Fibroblast of skin of left biceps (primary cell): ENCODE measurements around the gene MARCHF10.
"Not testable (repeated sequence)": the region's sequence is repeated elsewhere in the genome, so short reads cannot be mapped to it uniquely, and the experiment has no call there.

Experiments
- DNase-seq, 2 experiments: peaks; one replicate each; pipeline ENCODE4 v3.0.0-alpha.2; 2013; ENCODE audit warnings: low read depth in 2 of 2

MARCHF10 gene

DNA sequence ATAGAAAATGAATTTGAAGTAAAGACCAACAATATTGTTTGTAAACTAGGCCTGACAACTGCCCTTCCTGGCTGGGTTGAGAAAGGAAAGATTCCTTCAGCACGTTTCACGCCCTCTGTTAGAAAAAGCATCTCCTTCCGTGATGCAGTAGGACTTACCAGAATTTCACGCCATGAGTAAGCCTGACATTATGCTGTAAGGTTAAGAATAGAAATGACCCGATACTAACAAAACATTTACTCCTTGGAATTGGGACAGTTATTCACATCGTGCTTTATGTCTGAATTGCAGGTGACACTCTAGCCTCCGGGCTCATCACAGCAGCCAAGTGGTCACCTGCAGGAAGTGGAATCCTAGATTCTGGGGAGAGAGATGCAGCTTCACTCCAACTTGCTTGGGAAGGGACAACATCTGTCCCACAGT lies 17.5 kb downstream of the MARCHF10 start:
- no peak for DNase-seq

DNA sequence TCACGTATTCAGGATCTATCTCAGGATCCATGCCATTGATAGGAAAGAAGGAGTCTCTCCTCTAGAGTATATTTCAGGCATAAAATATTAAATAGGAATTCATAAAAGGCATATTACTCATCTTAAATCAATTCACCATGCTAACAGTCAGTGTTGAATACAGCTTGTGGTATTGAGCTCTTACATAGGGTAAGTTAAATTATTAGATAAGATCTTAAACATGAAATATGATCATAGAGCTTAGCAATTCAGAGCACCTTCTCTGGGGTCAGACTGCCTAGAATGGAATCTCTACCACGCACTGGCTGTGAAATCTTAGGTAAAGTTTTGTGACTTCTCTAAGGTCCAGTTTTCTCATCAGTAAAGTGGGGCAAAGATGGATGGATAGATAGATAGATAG lies 20.7 kb downstream of the MARCHF10 start:
- DNase-seq = no peak

DNA sequence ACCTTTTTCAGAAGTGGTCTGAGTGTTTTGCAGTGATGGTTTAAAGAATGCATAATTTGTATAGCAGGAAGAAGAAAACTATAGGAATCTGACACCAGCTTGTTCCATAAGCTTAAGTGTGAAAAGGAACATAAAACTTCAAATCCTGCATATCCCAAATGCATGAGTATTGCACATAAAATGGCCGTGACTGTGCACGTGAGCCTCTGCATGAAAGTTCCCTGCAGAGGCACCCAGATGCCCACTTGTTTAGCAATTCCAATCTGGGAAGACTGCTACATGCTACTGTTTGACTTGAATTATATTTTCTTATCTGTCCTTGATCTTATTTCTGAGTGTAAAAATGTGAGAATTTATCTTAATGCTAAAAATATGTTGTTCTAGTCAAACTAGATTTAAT lies 21.5 kb downstream of the MARCHF10 start:
- DNase-seq = no peak

DNA sequence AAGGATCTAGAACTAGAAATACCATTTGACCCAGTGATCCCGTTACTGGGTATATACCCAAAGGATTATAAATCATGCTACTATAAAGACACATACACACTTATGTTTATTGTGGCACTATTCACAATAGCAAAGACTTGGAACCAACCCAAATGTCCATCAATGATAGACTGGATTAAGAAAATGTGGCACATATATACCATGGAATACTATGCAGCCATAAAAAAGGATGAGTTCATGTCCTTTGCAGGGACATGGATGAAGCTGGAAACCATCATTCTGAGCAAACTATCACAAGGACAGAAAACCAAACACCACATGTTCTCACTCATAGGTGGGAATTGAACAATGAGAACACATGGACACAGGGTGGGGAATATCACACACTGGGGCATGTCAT lies 22.1 kb downstream of the MARCHF10 start:
- DNase-seq = not testable (repeated sequence)

DNA sequence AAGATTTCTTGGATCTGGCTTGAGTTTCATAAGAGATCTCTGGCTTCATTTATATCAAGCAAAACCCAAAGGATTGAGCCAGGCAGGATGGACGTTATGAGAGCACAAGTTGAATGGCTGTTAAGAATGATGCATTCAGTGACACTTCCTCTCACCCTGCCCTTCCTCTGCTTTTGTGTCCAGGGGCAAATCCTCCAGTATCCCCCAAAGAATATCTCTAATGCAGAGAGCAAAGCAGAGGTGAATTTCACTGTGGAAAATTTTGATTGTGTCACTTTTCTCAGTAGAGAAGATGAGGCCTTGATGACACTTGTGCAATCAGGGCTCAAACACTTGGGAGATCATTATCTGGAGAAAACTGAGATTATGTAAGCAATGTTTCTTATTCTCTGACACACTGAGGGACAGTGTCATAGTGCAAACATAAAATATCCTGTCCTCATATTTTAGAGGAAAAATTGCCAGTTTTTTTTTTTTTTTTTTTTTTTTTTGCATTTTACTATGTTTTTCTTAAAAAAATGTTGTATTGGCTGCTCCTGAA lies 25.3 kb downstream of the MARCHF10 start:
- DNase-seq = no peak

DNA sequence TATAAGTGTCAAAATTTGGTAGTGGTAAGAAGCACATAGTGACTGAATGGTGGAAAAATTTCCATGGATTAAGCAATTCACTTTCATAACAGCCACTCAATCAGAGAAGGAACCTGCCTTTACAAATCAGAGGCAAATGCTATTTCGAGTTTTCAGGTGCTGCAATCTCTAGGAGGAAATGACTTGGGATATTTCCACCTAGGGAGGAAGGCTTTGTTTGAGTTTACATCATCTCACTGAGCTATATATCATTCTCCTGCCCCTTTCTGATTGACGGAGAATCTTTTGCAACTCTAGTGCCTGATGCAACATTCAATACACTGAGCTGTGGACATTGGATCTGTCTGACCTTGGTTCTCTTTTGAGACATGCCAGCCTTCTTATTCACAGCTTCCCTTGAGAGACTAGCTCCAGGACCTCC lies 26.3 kb downstream of the MARCHF10 start:
- DNase-seq = no peak

DNA sequence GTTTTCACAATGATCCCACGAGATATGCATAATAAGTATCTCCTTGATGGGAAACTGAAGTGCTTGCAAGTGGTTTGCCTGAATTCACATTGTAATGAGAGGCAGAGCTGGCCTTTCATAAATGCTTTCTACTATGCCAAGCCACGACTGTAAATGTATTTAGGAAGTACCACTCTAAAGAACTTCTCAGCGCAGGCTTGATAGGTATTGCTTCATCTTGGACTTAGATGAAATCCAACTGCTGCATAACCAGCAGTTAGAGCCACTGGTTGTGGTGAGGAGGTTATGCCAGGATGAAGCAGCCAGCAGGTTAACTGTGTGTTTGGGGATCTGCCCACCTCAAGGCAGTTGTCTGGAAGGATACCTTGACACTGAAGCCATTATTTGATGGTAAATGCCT lies 26.8 kb downstream of the MARCHF10 start:
- no peak for DNase-seq

DNA sequence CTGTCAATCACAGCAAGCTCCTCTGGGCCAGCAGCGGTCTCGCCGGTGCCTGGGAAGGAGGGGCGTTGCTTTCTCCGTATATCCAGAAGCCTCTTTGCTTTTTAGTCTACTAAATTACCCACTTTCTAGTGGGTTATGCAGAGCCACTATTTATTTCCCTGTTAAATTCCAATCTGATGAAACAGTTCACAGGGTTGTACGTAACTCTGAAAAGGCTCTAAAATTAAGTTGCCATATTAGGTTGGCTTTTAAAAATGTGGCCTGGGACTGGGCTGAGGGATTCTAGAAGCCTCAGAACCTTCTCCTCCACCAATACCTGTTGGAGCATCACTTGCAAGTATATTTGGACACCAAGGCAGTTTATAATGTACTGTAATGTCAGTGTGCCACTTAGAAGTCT lies 27.2 kb downstream of the MARCHF10 start:
- no peak for DNase-seq

DNA sequence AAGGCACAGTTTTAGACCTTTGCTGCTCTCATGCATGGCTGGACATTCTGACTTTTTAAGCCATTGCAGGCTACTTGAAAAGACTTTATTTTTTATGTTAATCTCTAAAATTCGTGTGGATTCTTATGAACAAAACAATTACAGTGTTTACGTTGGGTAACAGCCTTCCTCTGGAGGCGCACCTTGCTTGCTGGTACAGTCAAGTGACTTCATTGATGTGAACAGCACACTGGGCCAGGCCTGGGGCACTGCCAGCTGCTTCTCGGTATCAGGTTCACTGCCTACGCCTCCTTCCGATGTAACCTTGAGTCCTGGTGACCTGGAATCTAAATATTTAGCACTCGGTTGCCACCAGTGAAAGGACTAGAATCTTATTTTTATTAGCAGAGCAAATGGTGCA lies 27.8 kb downstream of the MARCHF10 start:
- DNase-seq = no peak

DNA sequence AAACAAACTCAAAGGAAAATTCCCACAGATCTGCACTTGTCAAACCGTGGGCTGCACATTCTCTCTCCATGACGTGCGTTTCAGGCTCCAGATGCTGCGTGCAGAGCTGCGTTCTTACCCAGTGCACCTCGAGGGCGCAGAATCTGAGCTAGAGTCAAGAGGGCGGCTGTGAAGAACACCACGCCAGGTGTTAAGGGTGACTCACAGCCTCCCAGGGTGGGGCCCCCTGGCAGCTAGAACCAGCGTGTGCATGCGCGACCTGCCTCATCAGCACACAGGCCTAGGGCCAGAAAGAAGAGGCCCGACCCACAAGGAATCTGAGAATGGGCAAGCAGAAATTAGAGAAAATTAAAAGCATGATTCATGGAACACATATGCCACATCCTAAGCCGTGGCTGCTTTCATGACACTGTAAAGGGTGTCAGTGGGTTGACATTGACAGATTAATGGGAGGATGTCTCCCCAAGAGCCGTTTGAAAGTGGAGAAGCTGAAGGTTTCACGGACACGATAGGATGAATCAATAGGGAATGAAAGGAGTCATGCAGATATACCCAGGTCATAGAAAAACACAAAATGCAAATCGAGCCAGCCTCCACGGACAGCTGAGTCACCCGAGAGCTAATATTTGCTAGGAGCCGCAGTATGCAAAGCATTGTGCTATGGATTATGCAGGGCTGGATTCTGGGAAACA lies 29.0 kb downstream of the MARCHF10 start:
- peak; percentile 80 to 85 for DNase-seq

DNA sequence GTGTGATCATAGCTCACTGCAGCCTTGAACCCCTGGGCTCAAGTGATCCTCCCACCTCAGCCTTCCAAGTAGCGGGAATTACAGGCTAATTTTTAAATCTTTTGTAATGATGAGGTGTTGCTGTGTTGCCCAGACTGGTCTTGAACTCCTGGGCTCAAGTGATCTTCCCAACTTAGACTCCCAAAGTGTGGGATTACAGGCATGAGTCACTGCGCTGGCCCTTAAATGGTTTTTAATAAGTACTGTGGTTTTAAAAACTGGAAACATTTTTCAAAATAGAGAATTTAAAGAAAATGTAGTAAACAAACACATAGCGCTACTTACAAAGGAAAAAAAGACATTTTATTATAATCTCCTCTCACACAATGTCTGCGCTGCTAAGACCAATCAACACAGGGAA lies 32.2 kb downstream of the MARCHF10 start:
- DNase-seq = no peak

DNA sequence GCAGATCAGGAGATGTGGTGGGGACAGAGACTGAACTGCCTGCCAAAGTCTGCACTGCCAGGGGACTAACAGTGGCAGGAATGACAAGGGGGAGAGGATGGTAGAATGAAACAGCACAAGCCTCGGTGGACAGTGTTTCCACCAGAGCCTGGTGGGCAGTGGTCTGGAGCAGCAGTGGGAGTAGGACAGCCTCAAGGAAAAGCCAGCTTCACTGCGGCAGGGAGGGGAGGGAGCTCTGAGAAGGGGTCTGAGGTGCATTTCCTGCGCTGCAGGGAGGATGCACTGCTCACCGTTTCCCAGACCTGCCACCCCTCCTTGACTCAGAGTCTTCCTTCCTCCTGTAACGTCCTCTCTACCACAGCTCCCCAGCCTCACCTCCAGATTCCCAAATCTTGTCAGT lies 33.8 kb downstream of the MARCHF10 start:
- no peak for DNase-seq

DNA sequence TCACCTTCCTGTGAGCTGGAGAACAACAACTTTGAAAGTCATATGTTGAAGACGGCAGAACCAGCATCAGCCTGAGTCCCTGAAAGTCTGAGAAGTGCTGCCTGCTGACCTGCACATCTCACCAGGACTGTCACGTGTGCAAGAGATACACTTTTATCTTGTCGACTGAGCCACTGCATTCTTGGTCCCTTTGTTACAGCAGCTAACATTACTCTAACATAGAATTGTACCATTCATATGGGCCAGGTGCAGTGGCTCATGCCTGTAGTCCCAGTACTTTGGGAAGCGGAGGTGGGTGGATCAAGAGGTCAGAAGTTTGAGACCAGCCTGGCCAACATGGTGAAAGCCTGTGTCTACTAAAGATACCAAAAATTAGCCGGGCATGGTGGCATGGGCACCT lies 40.1 kb downstream of the MARCHF10 start:
- no peak for DNase-seq

DNA sequence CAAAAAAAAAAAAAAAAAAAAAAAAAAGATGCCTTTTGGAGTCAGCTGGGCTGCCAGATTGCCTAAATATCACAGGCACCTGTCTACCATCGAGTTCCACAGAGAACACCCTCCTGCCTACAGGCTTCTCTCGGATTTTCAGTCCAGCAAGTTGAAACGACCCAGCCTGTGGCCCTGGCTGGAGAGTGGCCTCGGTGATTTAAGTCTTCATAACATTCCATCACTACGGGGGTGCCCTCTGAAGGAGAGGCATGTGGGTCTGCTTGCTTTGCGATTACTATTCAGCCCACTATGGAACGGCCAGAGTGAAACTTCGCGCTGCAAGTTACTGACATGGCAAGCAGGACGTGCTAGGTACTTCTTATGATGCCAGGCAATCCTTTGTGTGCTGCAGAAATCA lies 42.8 kb downstream of the MARCHF10 start:
- no peak for DNase-seq

DNA sequence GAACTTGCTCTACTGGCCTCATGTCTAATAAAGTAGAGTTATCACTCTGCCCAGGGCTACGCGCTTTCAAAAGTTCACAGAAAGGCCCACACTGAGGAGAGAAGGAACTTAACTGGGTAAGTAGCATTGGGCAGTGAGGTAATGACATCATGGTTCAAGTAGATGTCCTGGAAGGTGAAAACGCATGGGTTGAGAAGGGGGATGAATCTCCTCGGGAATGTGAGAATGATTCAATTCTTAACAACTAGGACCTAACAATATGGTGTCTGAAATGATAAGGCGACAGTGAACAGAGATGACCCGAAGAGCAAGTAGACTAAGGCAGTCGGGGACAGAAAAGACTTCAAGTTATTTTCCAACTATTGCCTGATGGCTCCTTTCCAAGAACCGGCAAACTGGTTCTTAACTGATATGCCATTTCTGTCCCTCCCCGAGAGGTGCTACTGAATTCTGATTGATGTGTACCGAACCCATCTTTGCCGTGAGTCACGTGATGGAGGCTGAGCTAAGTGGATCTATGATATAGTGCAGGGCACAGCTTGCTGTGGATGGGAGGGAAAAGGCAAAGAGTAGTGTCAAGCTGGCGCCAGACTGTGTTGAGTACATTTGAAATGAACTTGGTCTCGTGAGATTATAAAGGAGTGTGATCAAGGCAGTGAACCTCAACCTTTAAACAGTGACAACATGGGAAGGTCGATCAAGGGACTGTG lies 44.1 kb downstream of the MARCHF10 start:
- no peak for DNase-seq

DNA sequence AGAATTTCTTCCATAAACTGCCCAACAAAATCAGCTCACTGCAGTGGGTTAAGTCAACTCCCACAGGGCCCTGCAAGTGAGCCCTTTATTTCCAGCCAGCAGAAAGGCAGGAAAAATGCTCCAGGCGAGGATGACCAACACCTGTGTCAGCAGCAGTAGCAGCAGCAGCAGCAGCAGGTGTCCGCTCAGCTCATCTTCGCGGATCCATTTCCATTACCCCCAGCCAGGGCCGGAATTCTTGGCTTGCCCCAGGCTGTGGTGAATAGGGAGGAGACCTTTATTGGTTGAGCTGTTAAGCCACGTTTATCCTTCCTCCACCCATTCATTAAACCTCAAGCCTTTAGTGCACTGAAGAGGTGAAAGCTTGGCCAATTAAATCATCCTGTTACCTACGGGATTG lies 46.2 kb downstream of the MARCHF10 start:
- DNase-seq = no peak

DNA sequence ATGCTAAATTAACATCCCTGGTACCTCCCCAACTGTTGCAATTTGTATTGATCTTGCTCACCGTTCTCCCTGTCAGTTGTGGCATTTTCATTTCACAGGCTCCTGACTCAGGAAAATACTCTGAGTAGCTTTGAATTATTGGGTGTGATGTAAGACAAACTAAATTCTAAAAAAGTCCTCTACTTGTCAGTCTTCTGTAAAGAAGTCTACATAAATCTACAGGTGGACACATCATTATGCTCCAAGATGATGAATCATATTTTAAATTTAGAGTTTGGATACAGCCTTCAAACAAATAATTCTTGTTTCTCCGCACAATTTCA lies 47.2 kb downstream of the MARCHF10 start:
- no peak for DNase-seq

DNA sequence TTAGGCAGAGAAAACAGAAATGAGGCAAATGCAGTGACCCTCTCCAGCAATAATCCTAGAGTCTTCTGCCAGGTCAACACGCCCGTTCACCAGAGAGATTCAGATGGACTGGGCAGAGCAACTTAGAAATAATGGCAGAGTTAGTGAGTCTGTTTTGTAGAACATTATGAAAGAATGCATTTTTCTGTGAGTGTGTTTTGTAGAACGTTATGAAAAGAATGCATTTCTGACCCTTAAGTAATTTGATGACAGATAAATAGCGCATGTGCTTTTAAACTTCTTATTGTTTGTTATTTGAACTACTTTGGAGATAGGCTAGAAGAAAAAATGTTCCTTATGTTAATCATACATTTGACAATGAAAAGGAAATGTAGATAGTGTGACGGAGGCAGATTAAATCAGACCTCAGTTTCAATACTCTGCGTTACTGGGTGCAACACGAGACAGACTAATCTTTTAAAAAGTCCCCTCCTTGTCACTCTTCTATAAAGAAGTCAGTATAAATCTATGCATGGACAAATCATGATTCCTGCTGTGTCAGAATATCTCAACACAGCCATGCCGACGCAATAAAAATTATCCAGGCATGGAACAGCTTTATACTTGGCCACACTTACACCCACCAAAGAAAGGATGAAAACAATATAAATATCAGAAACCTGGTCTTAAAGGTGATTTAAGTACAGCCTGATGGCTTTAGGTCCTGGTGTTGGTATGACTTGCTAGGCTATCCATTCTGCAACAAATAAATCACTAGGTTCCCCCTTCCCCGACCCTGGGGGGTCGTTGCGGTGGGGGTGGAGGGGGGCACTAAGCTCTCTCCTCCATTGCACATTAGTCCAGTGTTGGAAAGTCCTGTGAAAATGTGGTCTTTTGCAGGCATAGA lies 47.8 kb downstream of the MARCHF10 start:
- DNase-seq = peak in 1 of 2 experiments; percentile 21

DNA sequence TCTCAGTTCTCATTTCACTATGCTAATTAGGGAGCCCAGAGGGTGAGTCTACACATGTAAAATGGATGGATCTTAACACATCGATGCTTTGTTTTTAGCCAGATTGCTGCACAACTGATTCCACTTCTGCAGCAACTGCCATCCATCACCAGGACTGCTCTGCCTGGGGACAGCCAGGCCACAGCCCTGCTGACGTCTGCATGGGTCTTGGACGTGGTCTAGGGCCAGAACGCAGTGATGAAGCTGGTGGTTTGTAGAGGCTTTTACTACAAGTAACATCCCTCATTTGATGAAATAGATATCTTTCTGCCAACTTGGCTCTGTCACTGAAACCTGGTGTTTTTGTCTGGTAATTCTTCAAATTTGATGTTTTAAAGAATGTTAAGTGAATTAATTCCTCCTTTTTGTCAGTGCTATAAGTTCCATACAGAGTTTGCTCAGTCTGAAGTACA lies 50.6 kb downstream of the MARCHF10 start:
- DNase-seq = no peak

DNA sequence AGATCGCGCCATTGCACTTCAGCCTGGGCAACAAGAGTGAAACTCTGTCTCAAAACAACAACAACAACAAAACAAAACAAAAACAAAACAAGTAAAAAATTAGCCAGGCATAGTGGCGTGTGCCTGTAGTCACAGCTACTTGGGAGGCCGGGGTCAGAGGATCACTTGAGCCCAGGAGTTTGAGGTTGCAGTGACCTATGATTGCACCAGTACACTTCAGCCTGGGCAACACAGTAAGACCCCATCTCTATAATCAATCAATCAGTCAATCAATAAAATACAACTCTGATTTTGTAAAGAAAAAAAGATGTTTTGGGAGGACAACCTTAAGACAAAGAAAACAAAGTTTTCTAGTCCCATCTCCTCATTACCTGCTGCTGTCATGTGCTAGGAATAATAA lies 51.9 kb downstream of the MARCHF10 start:
- no peak for DNase-seq

DNA sequence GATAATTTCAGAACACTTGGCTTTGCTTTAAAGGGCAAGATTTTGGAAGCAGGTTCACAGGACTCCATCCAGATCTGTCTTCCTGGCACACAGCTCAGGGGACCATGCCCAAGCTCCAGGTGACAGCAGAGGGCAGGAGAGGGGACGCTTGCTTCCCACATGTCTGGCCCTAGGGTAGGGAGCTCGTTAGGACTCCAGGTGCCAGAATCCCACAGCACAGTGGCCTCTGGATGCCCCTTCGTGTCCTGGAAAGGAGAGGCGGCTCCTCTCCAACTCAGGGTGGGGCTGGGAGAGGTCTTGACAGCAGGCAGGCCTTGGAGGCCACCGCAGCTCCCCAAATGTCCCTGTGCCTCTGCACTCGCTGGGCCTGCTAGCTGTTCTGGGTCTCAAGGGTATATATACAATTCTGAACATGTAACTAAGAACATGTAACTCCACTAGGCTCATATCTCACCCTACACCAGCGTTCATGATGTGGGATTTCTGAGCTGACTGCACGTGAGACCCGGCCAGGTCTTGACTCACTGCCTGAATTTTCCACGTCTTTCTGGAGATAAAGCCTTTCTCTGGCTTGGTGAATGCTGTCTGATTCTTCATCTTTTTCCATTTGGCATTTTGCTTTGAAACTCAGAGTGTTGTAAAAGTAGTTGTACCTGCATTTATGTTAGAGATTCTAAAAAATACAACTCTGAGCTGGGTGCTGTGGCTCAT lies 52.8 kb downstream of the MARCHF10 start:
- DNase-seq = no peak

DNA sequence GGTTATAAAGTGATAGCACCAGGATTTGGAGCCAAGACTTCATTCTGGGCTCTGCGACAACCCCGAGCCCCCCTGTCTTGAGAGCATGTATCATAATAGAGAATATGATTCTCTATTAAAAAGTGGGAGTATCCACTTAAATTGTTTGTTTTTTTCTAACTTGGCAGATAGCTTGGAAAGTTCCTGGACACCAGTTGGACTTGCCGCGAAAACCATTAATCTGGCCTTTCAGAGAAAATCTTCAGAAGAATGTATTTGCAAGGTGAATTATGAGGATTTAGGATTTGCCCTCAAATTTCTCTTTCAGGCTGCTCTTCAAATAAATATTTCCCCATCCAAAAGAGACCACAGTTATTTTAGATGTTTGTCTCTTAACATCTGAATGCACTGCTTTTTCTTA lies 53.5 kb downstream of the MARCHF10 start:
- DNase-seq = no peak
